H1 (cell line): ENCODE results near the gene ADGRG1. TPM values are rescaled to one million over a fixed set of nuclear protein-coding genes. Genes with fewer than 3 reads are reported as not detected.

Experiments used
- CTCF ChIA-PET: fragments of 300-600 bp; sonication (Branson Sonifier 250); formaldehyde crosslinking; loops from one replicate; lab custom pipeline; 2021; ENCODE audit not compliant: partially characterized antibody; lab: Charles Lee
- POLR2A ChIA-PET: fragments of 300-600 bp; sonication (Branson Sonifier 250); formaldehyde crosslinking; loops from one replicate; lab custom pipeline; 2021; ENCODE audit warnings: inconsistent platforms; ENCODE audit not compliant: partially characterized antibody; lab: Charles Lee
- DNase-seq, 2 experiments: peaks; one replicate each; pipeline versions ENCODE4 v3.0.0 to v3.0.0-alpha.2; 2010 to 2022; ENCODE audit warnings: low spot score in 2 of 2, low read depth in 1 of 2, mixed read lengths in 1 of 2
- FAIRE-seq: peaks from 2 replicates; lab custom pipeline; 2011; peaks lifted over from hg19 to GRCh38; lab: Jason Lieb, UNC
- H2AFZ ChIP-seq: 2 replicates; pipeline ENCODE4 v1.8.1; 2012; ENCODE audit warnings: low read length, inconsistent platforms
- H2AK5ac ChIP-seq: 2 replicates; pipeline ENCODE4 v1.6.1; 2013; ENCODE audit warnings: low read depth, low read length
- H2BK120ac ChIP-seq: replicated peaks from 2 replicates; pipeline ENCODE3; 2013; ENCODE audit warnings: low read depth, low read length, inconsistent platforms
- H2BK12ac ChIP-seq: 2 replicates; pipeline ENCODE4 v1.6.1; 2013; ENCODE audit warnings: low read depth, low read length
- H2BK15ac ChIP-seq: 2 replicates; pipeline ENCODE4 v1.6.1; 2013; ENCODE audit warnings: low read length
- H2BK20ac ChIP-seq: 2 replicates; pipeline ENCODE4 v1.6.1; 2013; ENCODE audit warnings: low read length
- H2BK5ac ChIP-seq: 2 replicates; pipeline ENCODE4 v1.6.1; 2013; ENCODE audit warnings: low read depth, low read length
- H3K14ac ChIP-seq: 2 replicates; pipeline ENCODE4 v1.6.1; 2013; ENCODE audit warnings: inconsistent platforms; ENCODE audit not compliant: insufficient read length
- H3K18ac ChIP-seq: 2 replicates; pipeline ENCODE4 v1.6.1; 2013; ENCODE audit warnings: low read length; ENCODE audit errors: extremely low read depth
- H3K23ac ChIP-seq: 2 replicates; pipeline ENCODE4 v1.6.1; 2013; ENCODE audit warnings: inconsistent platforms; ENCODE audit not compliant: insufficient read length
- H3K23me2 ChIP-seq: 2 replicates; pipeline ENCODE4 v1.6.1; 2013; ENCODE audit warnings: low read depth, low read length
- H3K27ac ChIP-seq: 2 replicates; pipeline ENCODE4 v1.6.1; 2011; ENCODE audit warnings: low read depth, low read length, inconsistent platforms
- H3K27me3 ChIP-seq, 4 experiments: replicated peaks in 1 of 4; 1 replicate in 1 of 4; 2 replicates in 3 of 4; pipeline versions ENCODE4 v1.6.1 to v1.8.1; 2011 to 2013; ENCODE audit warnings: low read length in 3 of 4, mild to moderate bottlenecking in 3 of 4, inconsistent platforms in 2 of 4, mixed read lengths in 2 of 4, moderate library complexity in 1 of 4; ENCODE audit not compliant: control insufficient read depth in 3 of 4, insufficient read depth in 3 of 4; ENCODE audit errors: extremely low read depth in 1 of 4
- H3K36me3 ChIP-seq, 4 experiments: 2 replicates each; pipeline versions ENCODE4 v1.6.1 to v1.8.1; 2011 to 2013; ENCODE audit warnings: mild to moderate bottlenecking in 4 of 4, low read length in 3 of 4, moderate library complexity in 2 of 4, control low read depth in 1 of 4, inconsistent platforms in 1 of 4; ENCODE audit not compliant: insufficient read depth in 4 of 4, control insufficient read depth in 2 of 4
- H3K4ac ChIP-seq: replicated peaks from 2 replicates; pipeline ENCODE3; 2013; ENCODE audit warnings: low read length, low read depth, mixed read lengths, inconsistent platforms; ENCODE audit not compliant: insufficient read length
- H3K4me1 ChIP-seq, 4 experiments: replicated peaks in 1 of 4; 1 replicate in 1 of 4; 2 replicates in 3 of 4; pipeline versions ENCODE4 v1.6.1 to v1.8.1; 2011 to 2013; ENCODE audit warnings: low read length in 3 of 4, inconsistent platforms in 2 of 4, mixed read lengths in 1 of 4; ENCODE audit not compliant: insufficient read depth in 4 of 4, control insufficient read depth in 3 of 4
- H3K4me2 ChIP-seq, 2 experiments: 2 replicates each; pipeline versions ENCODE4 v1.6.1 to v1.8.1; 2011 to 2013; ENCODE audit warnings: low read depth in 2 of 2, low read length in 2 of 2, control low read depth in 1 of 2, inconsistent platforms in 1 of 2, mild to moderate bottlenecking in 1 of 2; ENCODE audit not compliant: insufficient read depth in 1 of 2
- H3K4me3 ChIP-seq, 4 experiments: fragments of 200-600, 300-600 bp in 1 of 4; sonication (generic), shearing (Covaris generic), sonication (Bioruptor Twin) in 1 of 4; 2 replicates each; pipeline versions ENCODE4 v1.5.1 to v1.8.1; 2011 to 2016; ENCODE audit warnings: low read length in 4 of 4, low read depth in 3 of 4, control low read depth in 2 of 4, inconsistent platforms in 2 of 4, mild to moderate bottlenecking in 2 of 4, mixed read lengths in 1 of 4, moderate library complexity in 1 of 4; ENCODE audit not compliant: insufficient read depth in 2 of 4; ENCODE audit errors: extremely low read depth in 1 of 4
- H3K56ac ChIP-seq: replicated peaks from 2 replicates; pipeline ENCODE3; 2013; ENCODE audit warnings: low read depth, mild to moderate bottlenecking, mixed read lengths, low read length, inconsistent platforms; ENCODE audit not compliant: insufficient read length
- H3K79me1 ChIP-seq: 2 replicates; pipeline ENCODE4 v1.6.1; 2013; ENCODE audit warnings: low read depth, low read length, control low read depth
- H3K79me2 ChIP-seq, 2 experiments: 2 replicates each; pipeline versions ENCODE4 v1.6.1 to v1.8.1; 2012 to 2013; ENCODE audit warnings: low read length in 2 of 2, mild to moderate bottlenecking in 2 of 2, inconsistent platforms in 1 of 2; ENCODE audit not compliant: insufficient read depth in 2 of 2, control insufficient read depth in 1 of 2
- H3K9ac ChIP-seq, 4 experiments: replicated peaks in 1 of 4; 1 replicate in 1 of 4; 2 replicates in 3 of 4; pipeline versions ENCODE4 v1.6.1 to v1.8.1; 2011 to 2013; ENCODE audit warnings: low read depth in 3 of 4, low read length in 3 of 4, control low read depth in 2 of 4, mild to moderate bottlenecking in 2 of 4, moderate library complexity in 2 of 4, inconsistent platforms in 1 of 4; ENCODE audit errors: extremely low read depth in 1 of 4
- H3K9me3 ChIP-seq, 2 experiments: 2 replicates each; pipeline versions ENCODE4 v1.6.1 to v1.8.1; 2012 to 2013; ENCODE audit warnings: mild to moderate bottlenecking in 2 of 2, moderate library complexity in 2 of 2, control low read depth in 1 of 2, inconsistent platforms in 1 of 2, low read depth in 1 of 2, low read length in 1 of 2, mixed read lengths in 1 of 2; ENCODE audit not compliant: insufficient read depth in 2 of 2
- H4K20me1 ChIP-seq, 2 experiments: replicated peaks in 1 of 2; 2 replicates each; pipeline versions ENCODE3 to v1.8.1; 2011 to 2013; ENCODE audit warnings: inconsistent platforms in 2 of 2, low read length in 2 of 2, mild to moderate bottlenecking in 1 of 2; ENCODE audit not compliant: insufficient read depth in 2 of 2, control insufficient read depth in 1 of 2
- H4K5ac ChIP-seq: 2 replicates; pipeline ENCODE4 v1.6.1; 2013; ENCODE audit warnings: low read length, low read depth, mixed read lengths, inconsistent platforms; ENCODE audit not compliant: insufficient read length
- H4K8ac ChIP-seq: 2 replicates; pipeline ENCODE4 v1.8.0; 2013; ENCODE audit warnings: mild to moderate bottlenecking, moderate library complexity, low read length, inconsistent platforms; ENCODE audit not compliant: insufficient read depth; ENCODE audit errors: extremely low read depth
- H4K91ac ChIP-seq: replicated peaks from 2 replicates; pipeline ENCODE3; 2013; ENCODE audit warnings: low read length, mixed read lengths, inconsistent platforms; ENCODE audit not compliant: insufficient read length
- CHD1 ChIP-seq: IDR thresholded peaks from 2 replicates; pipeline ENCODE4 v1.6.1; 2012; ENCODE audit warnings: low read depth, low read length, improper control_type of control experiment
- CTCF ChIP-seq, 3 experiments: IDR thresholded peaks; 1 replicate in 2 of 3; 2 replicates in 1 of 3; pipeline versions ENCODE4 v1.5.1 to v1.6.1; 2011; ENCODE audit warnings: low read length in 3 of 3, mild to moderate bottlenecking in 3 of 3, inconsistent platforms in 2 of 3, low read depth in 1 of 3, moderate library complexity in 1 of 3; ENCODE audit not compliant: insufficient read depth in 1 of 3; ENCODE audit errors: control extremely low read depth in 1 of 3
- EP300 ChIP-seq, 2 experiments: IDR thresholded peaks; 1 replicate in 1 of 2; 2 replicates in 1 of 2; pipeline ENCODE4 v1.6.1; 2011 to 2012; ENCODE audit warnings: low read depth in 2 of 2, low read length in 2 of 2, mild to moderate bottlenecking in 2 of 2, borderline replicate concordance in 1 of 2, inconsistent platforms in 1 of 2, moderate library complexity in 1 of 2
- HDAC2 ChIP-seq, 2 experiments: fragments of 300-600 bp in 1 of 2; sonication (generic) in 1 of 2; IDR thresholded peaks; 2 replicates each; pipeline ENCODE4 v1.6.1; 2011 to 2012; ENCODE audit warnings: low read depth in 2 of 2, low read length in 2 of 2, mild to moderate bottlenecking in 2 of 2, moderate library complexity in 2 of 2, borderline replicate concordance in 1 of 2, inconsistent platforms in 1 of 2
- HDAC6 ChIP-seq: IDR thresholded peaks from one replicate; pipeline ENCODE4 v1.7.1; 2012; ENCODE audit warnings: low read depth, mild to moderate bottlenecking, inconsistent platforms, low read length, moderate library complexity
- MAX ChIP-seq: IDR thresholded peaks from 2 replicates; pipeline ENCODE4 v1.6.1; 2012; ENCODE audit warnings: inconsistent platforms
- SAP30 ChIP-seq: fragments of 300-600 bp; sonication (generic); IDR thresholded peaks from 2 replicates; pipeline ENCODE4 v1.7.1; 2012; ENCODE audit warnings: low read length, moderate library complexity, mild to moderate bottlenecking, inconsistent platforms; ENCODE audit not compliant: insufficient read depth, insufficient replicate concordance
- SRF ChIP-seq: IDR thresholded peaks from 2 replicates; pipeline ENCODE4 v1.6.1; 2011; ENCODE audit warnings: mild to moderate bottlenecking, low read depth, low read length, moderate library complexity
- TAF1 ChIP-seq: IDR thresholded peaks from 2 replicates; pipeline ENCODE4 v1.6.1; 2011; ENCODE audit warnings: mild to moderate bottlenecking, low read depth, low read length
- TAF7 ChIP-seq: optimal IDR thresholded peaks from 2 replicates; pipeline ENCODE3; 2011; ENCODE audit warnings: low read depth, mild to moderate bottlenecking, inconsistent platforms, low read length, moderate library complexity, borderline replicate concordance
- WGBS, 2 experiments: shearing (Covaris generic) in 1 of 2; methylation state at CpG; one replicate each; pipeline versions ENCODE4 v1.1.6 to v1.1.7; 2013 to 2015; ENCODE audit warnings: low lambda C conversion rate in 2 of 2, mixed read lengths in 2 of 2, inconsistent platforms in 1 of 2, low coverage in 1 of 2, missing lambda C conversion rate in 1 of 2; ENCODE audit not compliant: insufficient replicate concordance in 2 of 2, insufficient coverage in 1 of 2, insufficient read length in 1 of 2; ENCODE audit errors: extremely low coverage in 1 of 2, missing lambda C conversion rate in 1 of 2; 5-methylcytosine and 5-hydroxymethylcytosine counted together
- polyA plus RNA-seq, 7 experiments: library from polyadenylated mRNA; depleted of rRNA in 3 of 7; stranded (reverse) in 5 of 7; unstranded in 2 of 7; fragments of >200 nt in 5 of 7; fragments of 200-250 nt in 2 of 7; gene quantifications; 1 replicate in 5 of 7; 2 replicates in 1 of 7; 4 replicates in 1 of 7; pipeline versions ENCODE4 v1.2.1 to v1.2.3, GENCODE V29; 2011 to 2013; ENCODE audit warnings: missing spikeins in 2 of 7, mixed read lengths in 2 of 7
- total RNA-seq: library from RNA; stranded (reverse); fragmentation: NEBNext Ultra II Directional; extraction: Animal tissue kit (Norgen Biotek cat#: 25700); gene quantifications from 2 replicates; pipeline ENCODE4 v1.2.1, GENCODE V29; 2021

ADGRG1 gene
- total and polyA plus RNA-seq, 2 of the 8 experiments (the other 6 are each of a cell fraction or from before 2014, with no cell fraction given) = 1.3 to 2.6 TPM

GRCh38 chr16:57589374-57589773, 39.1 kb upstream of the ADGRG1 start:
- Histone ChIP-seq H2BK120ac (no peak overlapping the region), H3K4me2 (no peak overlapping the region), H3K14ac (no peak overlapping the region), H4K8ac (no peak overlapping the region), H2BK5ac (no peak overlapping the region), H3K9me3 (peaks cover 0 to 5% of the 10 kb centered on the region in 2 experiments; a peak in 1 of 4 replicates), H2AFZ (no peak overlapping the region), H3K4me1 (no peaks in the 10 kb centered on the region; a peak in 1 of 7 replicates), H4K91ac (no peak overlapping the region), H3K79me1 (no peaks in the 10 kb centered on the region), H3K9ac (no peak overlapping the region), H4K20me1 (no peaks in the 10 kb centered on the region), H3K18ac (no peak overlapping the region), H3K23ac (no peak overlapping the region), H3K36me3 (no peaks in the 10 kb centered on the region), H2BK20ac (no peak overlapping the region), H2BK15ac (no peak overlapping the region), H3K23me2 (no peaks in the 10 kb centered on the region; the same call in 1 of the 2 replicates), H4K5ac (no peak overlapping the region), H3K4ac (no peak overlapping the region), H3K79me2 (no peaks in the 10 kb centered on the region), H2AK5ac (no peak overlapping the region), H3K27me3 (peaks cover 0 to 4% (median under 1%) of the 10 kb centered on the region in 4 experiments; a peak in 2 of 7 replicates), H3K4me3 (no peak overlapping the region), H3K27ac (no peak overlapping the region), H2BK12ac (no peak overlapping the region), H3K56ac (no peak overlapping the region)
- POLR2A ChIA-PET = no interaction called here
- FAIRE-seq (no peak), DNase-seq (no peak)
- WGBS, 2 experiments = 98% methylated on average over 7 of the region's 7 CpGs; no CpG with 5 or more reads in 1 of the 2 experiments
- CTCF ChIA-PET = interaction anchor here (1.3 to 9.0 kb wide), 7 partner anchors 13 to 83 kb away, joined by 3 to 122 read pairs (median 14); no protein-coding TSS in a partner anchor
- TF ChIP-seq CTCF (IDR thresholded peaks at IDR 0.05; ENCODE audit: control extremely low read depth in 1 of 3, insufficient read depth in 1 of 3, low read depth in 1 of 3, low read length in 3 of 3) (no peak), TAF1 (no peak), SAP30 (no peak), MAX (no peak), CHD1 (no peak), HDAC2 (IDR thresholded peaks at IDR 0.05; ENCODE audit: borderline replicate concordance in 1 of 2, low read depth in 2 of 2, low read length in 2 of 2) (no peak), SRF (no peak), HDAC6 (no peak), TAF7 (no peak), EP300 (IDR thresholded peaks at IDR 0.05; ENCODE audit: borderline replicate concordance in 1 of 2, low read depth in 2 of 2, low read length in 2 of 2) (no peak)
